Measurements from ENCODE around the gene EMP2.

DNA sequence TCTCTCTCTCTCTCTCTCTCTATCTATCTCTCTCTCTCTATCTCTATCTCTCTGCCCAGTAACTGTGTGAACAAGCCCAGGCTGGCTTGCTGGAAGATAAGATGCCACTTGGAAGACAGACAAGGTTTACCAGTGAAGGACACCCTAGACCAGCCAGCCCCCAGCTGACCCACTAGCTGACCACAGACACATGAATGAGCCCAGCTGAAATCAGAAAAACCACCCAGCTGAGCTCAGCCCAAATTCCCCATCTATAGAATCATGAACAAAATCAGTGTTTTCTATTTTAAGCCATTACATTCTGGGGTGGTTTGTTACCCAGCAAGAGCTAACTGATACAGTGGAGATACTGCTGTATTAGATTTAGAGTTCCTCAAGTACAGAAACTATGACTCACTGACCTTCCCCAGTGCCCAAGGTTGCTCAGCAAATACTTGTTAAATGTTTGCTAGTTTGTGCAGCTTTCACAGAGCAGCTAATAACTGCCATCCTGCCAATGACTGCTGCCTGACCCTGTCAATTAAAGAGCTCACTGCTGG is 18.0 kb downstream of the EMP2 start:
- TF ChIP-seq, protein P1, sequence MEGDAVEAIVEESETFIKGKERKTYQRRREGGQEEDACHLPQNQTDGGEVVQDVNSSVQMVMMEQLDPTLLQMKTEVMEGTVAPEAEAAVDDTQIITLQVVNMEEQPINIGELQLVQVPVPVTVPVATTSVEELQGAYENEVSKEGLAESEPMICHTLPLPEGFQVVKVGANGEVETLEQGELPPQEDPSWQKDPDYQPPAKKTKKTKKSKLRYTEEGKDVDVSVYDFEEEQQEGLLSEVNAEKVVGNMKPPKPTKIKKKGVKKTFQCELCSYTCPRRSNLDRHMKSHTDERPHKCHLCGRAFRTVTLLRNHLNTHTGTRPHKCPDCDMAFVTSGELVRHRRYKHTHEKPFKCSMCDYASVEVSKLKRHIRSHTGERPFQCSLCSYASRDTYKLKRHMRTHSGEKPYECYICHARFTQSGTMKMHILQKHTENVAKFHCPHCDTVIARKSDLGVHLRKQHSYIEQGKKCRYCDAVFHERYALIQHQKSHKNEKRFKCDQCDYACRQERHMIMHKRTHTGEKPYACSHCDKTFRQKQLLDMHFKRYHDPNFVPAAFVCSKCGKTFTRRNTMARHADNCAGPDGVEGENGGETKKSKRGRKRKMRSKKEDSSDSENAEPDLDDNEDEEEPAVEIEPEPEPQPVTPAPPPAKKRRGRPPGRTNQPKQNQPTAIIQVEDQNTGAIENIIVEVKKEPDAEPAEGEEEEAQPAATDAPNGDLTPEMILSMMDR (conservative IDR thresholded peaks at IDR 0.05; ENCODE audit: low read length) = no peak
- no peak for TF ChIP-seq EZH2phosphoT487 (IDR thresholded peaks at IDR 0.05; ENCODE audit: borderline replicate concordance)

Measured in Loucy (cell line).